IMR-90 (cell line): Measurements from ENCODE around the gene PDE6H. TPM values are rescaled to one million over a fixed set of nuclear protein-coding genes. Genes with fewer than 3 reads are reported as not detected.

Experiments used
- ATAC-seq: fragments of 200-7000 bp; cut with Tn5 transposase; 2 replicates; pipeline ENCODE4 v1.9.1; 2020; ENCODE audit warnings: low read depth, mild to moderate bottlenecking, moderate library complexity
- BruUV-seq: library from RNA; stranded (reverse); fragments of 400-500 nt; replicated peaks from 2 replicates; lab custom pipeline; 2021; lab: Mats Ljungman, UMichigan
- CTCF ChIA-PET: fragments of 300-600 bp; formaldehyde crosslinking; extraction: SDS; loops from one replicate; lab custom pipeline; 2021; ENCODE audit warnings: antibody characterized with exemption; lab: Yijun Ruan, JAX
- POLR2A ChIA-PET: fragments of 300-600 bp; sonication (Branson Sonifier 250); formaldehyde crosslinking; loops from one replicate; lab custom pipeline; 2022; ENCODE audit warnings: antibody characterized with exemption; ENCODE audit not compliant: unreplicated experiment; lab: Charles Lee
- DNase-seq: peaks from one replicate; pipeline ENCODE4 v3.0.0; 2013
- H2AFZ ChIP-seq: replicated peaks from 2 replicates; pipeline ENCODE3; 2013; ENCODE audit warnings: low read length, mild to moderate bottlenecking; ENCODE audit not compliant: poor library complexity
- H2AK5ac ChIP-seq: 2 replicates; pipeline ENCODE4 v1.6.1; 2013; ENCODE audit warnings: low read depth, low read length, inconsistent platforms
- H2AK9ac ChIP-seq: replicated peaks from 2 replicates; pipeline ENCODE3; 2013; ENCODE audit warnings: mild to moderate bottlenecking, low read depth, low read length, moderate library complexity; ENCODE audit not compliant: poor library complexity
- H2BK120ac ChIP-seq: 2 replicates; pipeline ENCODE4 v1.6.1; 2013; ENCODE audit warnings: low read depth, low read length, inconsistent platforms
- H2BK15ac ChIP-seq: 3 replicates; pipeline ENCODE4 v1.6.1; 2013; ENCODE audit warnings: low read depth, low read length, inconsistent platforms
- H2BK20ac ChIP-seq: 2 replicates; pipeline ENCODE4 v1.6.1; 2013; ENCODE audit warnings: low read depth, mild to moderate bottlenecking, inconsistent platforms, low read length, moderate library complexity
- H2BK5ac ChIP-seq: 2 replicates; pipeline ENCODE4 v1.6.1; 2013; ENCODE audit warnings: mild to moderate bottlenecking, low read depth, low read length, inconsistent platforms; ENCODE audit not compliant: poor library complexity, severe bottlenecking
- H3K14ac ChIP-seq: replicated peaks from 2 replicates; pipeline ENCODE4 v1.6.1; 2013; ENCODE audit warnings: low read depth, low read length, inconsistent platforms
- H3K18ac ChIP-seq: 2 replicates; pipeline ENCODE4 v1.6.1; 2013; ENCODE audit warnings: low read depth, low read length, control low read depth
- H3K23ac ChIP-seq: 2 replicates; pipeline ENCODE4 v1.6.1; 2013; ENCODE audit warnings: low read depth, low read length, inconsistent platforms
- H3K27ac ChIP-seq: 2 replicates; pipeline ENCODE4 v1.5.1; 2013; ENCODE audit warnings: mild to moderate bottlenecking, control low read depth, low read length; ENCODE audit not compliant: insufficient read depth
- H3K27me3 ChIP-seq: 2 replicates; pipeline ENCODE4 v1.6.1; 2013; ENCODE audit warnings: low read length; ENCODE audit not compliant: control insufficient read depth, insufficient read depth
- H3K36me3 ChIP-seq: 2 replicates; pipeline ENCODE4 v1.6.1; 2013; ENCODE audit warnings: low read length, mixed read lengths; ENCODE audit not compliant: control insufficient read depth, insufficient read depth
- H3K4ac ChIP-seq: 2 replicates; pipeline ENCODE4 v1.6.1; 2013; ENCODE audit warnings: low read depth, low read length, inconsistent platforms
- H3K4me1 ChIP-seq: 2 replicates; pipeline ENCODE4 v1.6.1; 2013; ENCODE audit warnings: low read length, mixed read lengths; ENCODE audit not compliant: control insufficient read depth, insufficient read depth
- H3K4me2 ChIP-seq: 2 replicates; pipeline ENCODE4 v1.6.1; 2013; ENCODE audit warnings: low read depth, mild to moderate bottlenecking, control low read depth, low read length, moderate library complexity
- H3K4me3 ChIP-seq: 2 replicates; pipeline ENCODE4 v1.5.1; 2013; ENCODE audit warnings: low read depth, mild to moderate bottlenecking, control low read depth, low read length, moderate library complexity; ENCODE audit not compliant: insufficient read depth
- H3K56ac ChIP-seq: 2 replicates; pipeline ENCODE4 v1.6.1; 2013; ENCODE audit warnings: low read length, inconsistent platforms; ENCODE audit not compliant: insufficient read depth; ENCODE audit errors: extremely low read depth
- H3K79me1 ChIP-seq, 2 experiments: 2 replicates each; pipeline ENCODE4 v1.6.1; 2013; ENCODE audit warnings: low read length in 2 of 2, inconsistent platforms in 1 of 2, low read depth in 1 of 2
- H3K9ac ChIP-seq: 2 replicates; pipeline ENCODE4 v1.6.1; 2013; ENCODE audit warnings: low read depth, low read length, control low read depth
- H3K9me1 ChIP-seq: 2 replicates; pipeline ENCODE4 v1.6.1; 2013; ENCODE audit warnings: low read length, inconsistent platforms; ENCODE audit not compliant: insufficient read depth
- H3K9me3 ChIP-seq: 2 replicates; pipeline ENCODE4 v1.6.1; 2013; ENCODE audit warnings: low read length; ENCODE audit not compliant: control insufficient read depth, insufficient read depth
- H4K20me1 ChIP-seq: 2 replicates; pipeline ENCODE4 v1.6.1; 2013; ENCODE audit warnings: low read length, inconsistent platforms; ENCODE audit not compliant: insufficient read depth
- H4K5ac ChIP-seq: 2 replicates; pipeline ENCODE4 v1.6.1; 2013; ENCODE audit warnings: mild to moderate bottlenecking, low read depth, low read length, control low read depth
- H4K8ac ChIP-seq, 2 experiments: 2 replicates each; pipeline ENCODE4 v1.6.1; 2013; ENCODE audit warnings: low read depth in 2 of 2, low read length in 2 of 2, control low read depth in 1 of 2, inconsistent platforms in 1 of 2
- H4K91ac ChIP-seq: 2 replicates; pipeline ENCODE4 v1.6.1; 2013; ENCODE audit warnings: low read depth, low read length, inconsistent platforms; ENCODE audit not compliant: insufficient read depth
- BHLHE40 ChIP-seq: fragments of 150-350 bp; IDR thresholded peaks from 2 replicates; pipeline ENCODE4 v1.6.1; 2016; ENCODE audit warnings: mild to moderate bottlenecking, low read depth, low read length
- CEBPB ChIP-seq: IDR thresholded peaks from 2 replicates; pipeline ENCODE4 v1.6.1; 2012; ENCODE audit warnings: low read depth, low read length, improper control_type of control experiment
- CHD1 ChIP-seq: IDR thresholded peaks from 2 replicates; pipeline ENCODE4 v1.6.1; 2012; ENCODE audit warnings: low read depth, low read length, improper control_type of control experiment
- FOS ChIP-seq: fragments of 150-350 bp; IDR thresholded peaks from 2 replicates; pipeline ENCODE4 v1.6.1; 2016; ENCODE audit warnings: low read depth, low read length
- MAZ ChIP-seq: IDR thresholded peaks from 2 replicates; pipeline ENCODE4 v1.6.1; 2012; ENCODE audit warnings: low read depth, mild to moderate bottlenecking, low read length, improper control_type of control experiment, moderate library complexity, borderline replicate concordance
- MXI1 ChIP-seq: IDR thresholded peaks from 2 replicates; pipeline ENCODE4 v1.6.1; 2012; ENCODE audit warnings: low read depth, mild to moderate bottlenecking, low read length, moderate library complexity, borderline replicate concordance
- POLR2A ChIP-seq: IDR thresholded peaks from 2 replicates; pipeline ENCODE4 v1.6.1; 2012; ENCODE audit warnings: mild to moderate bottlenecking, low read depth, low read length
- RAD21 ChIP-seq: IDR thresholded peaks from 2 replicates; pipeline ENCODE4 v1.6.1; 2012; ENCODE audit warnings: low read length, improper control_type of control experiment
- RCOR1 ChIP-seq: IDR thresholded peaks from 2 replicates; pipeline ENCODE4 v1.6.1; 2012; ENCODE audit warnings: mild to moderate bottlenecking, low read length, improper control_type of control experiment; ENCODE audit not compliant: insufficient replicate concordance
- RFX5 ChIP-seq: IDR thresholded peaks from 2 replicates; pipeline ENCODE4 v1.8.0; 2012; ENCODE audit warnings: low read depth, mild to moderate bottlenecking, low read length, moderate library complexity
- SMC3 ChIP-seq: fragments of 150-350 bp; IDR thresholded peaks from 2 replicates; pipeline ENCODE4 v1.6.1; 2016; ENCODE audit warnings: low read depth, mild to moderate bottlenecking, antibody characterized with exemption, low read length, moderate library complexity
- WGBS, 2 experiments: methylation state at CpG; one replicate each; pipeline versions ENCODE4 v1.1.5 to v1.1.7; 2013; ENCODE audit warnings: missing lambda C conversion rate in 2 of 2; ENCODE audit not compliant: insufficient read length in 1 of 2; ENCODE audit errors: extremely low coverage in 2 of 2; 5-methylcytosine and 5-hydroxymethylcytosine counted together
- dilution Hi-C: fragments of 300-500 bp; cut with HindIII; formaldehyde crosslinking; loops from one replicate; pipeline ENCODE4 v1.14.3; 2018; ENCODE audit warnings: low sequenced_read_pairs; ENCODE audit not compliant: unreplicated experiment
- in situ Hi-C: fragments of 300-500 bp; cut with MboI; formaldehyde crosslinking; loops from 3 replicates; pipeline ENCODE4 v1.14.3; 2019; ENCODE audit warnings: low sequenced_read_pairs, inconsistent platforms, mixed read lengths
- intact Hi-C: fragments of 100-400 bp; cut with micrococcal nuclease; formaldehyde crosslinking; loops from 2 replicates; pipeline ENCODE4 v1.10.0; 2022
- polyA plus RNA-seq, 3 experiments: library from polyadenylated mRNA; depleted of rRNA; stranded (reverse); fragments of >200 nt; gene quantifications; 2 replicates each; pipeline ENCODE4 v1.2.3, GENCODE V29; 2012; ENCODE audit warnings: low replicate concordance in 1 of 3
- total RNA-seq: library from RNA; depleted of rRNA; stranded (reverse); fragments of >200 nt; gene quantifications from 2 replicates; pipeline ENCODE4 v1.2.3, GENCODE V29; 2012
- TF ChIP-seq, protein P1 (sequence below): conservative IDR thresholded peaks from 2 replicates; pipeline ENCODE4 v1.5.1; 2012; ENCODE audit warnings: mild to moderate bottlenecking, low read depth, low read length, improper control_type of control experiment
- TF ChIP-seq, protein P2 (sequence below): fragments of 150-350 bp; IDR thresholded peaks from 2 replicates; pipeline ENCODE4 v1.6.1; 2016; ENCODE audit warnings: low read depth, mild to moderate bottlenecking, low read length, moderate library complexity, borderline replicate concordance
- TF ChIP-seq, protein P3 (sequence below): fragments of 150-350 bp; IDR thresholded peaks from 2 replicates; pipeline ENCODE4 v1.6.1; 2017; ENCODE audit warnings: mild to moderate bottlenecking, antibody characterized with exemption, low read length, low read depth

Gene PDE6H
- total and polyA plus RNA-seq, 2 of the 4 experiments (the other 2 are of a cell fraction) = not detected

DNA sequence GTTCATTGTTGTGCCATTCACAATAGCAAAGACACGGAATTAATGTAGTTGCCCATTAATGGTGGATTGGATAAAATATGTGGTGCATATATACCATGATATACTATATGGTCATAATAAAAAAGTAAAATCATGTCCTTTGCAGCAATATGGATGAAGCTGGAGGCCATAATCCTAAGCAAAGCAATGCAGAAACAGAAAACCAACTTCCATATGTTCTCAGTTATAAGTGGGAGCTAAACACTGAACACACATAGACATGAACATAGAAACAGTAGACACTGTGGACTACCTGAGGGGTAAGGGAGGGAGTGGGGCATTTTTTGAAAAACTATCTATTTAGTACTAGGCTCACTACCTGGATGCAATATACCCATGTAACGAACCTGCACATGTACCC, 31.5 kb upstream of the PDE6H start:
- in situ Hi-C loops = no loop called here
- Histone ChIP-seq H3K4ac (no peak overlapping the region), H3K27ac (no peak overlapping the region), H3K9me3 (no peaks in the 10 kb centered on the region), H3K79me1 (no peaks in the 10 kb centered on the region), H2AFZ (no peak overlapping the region), H3K56ac (no peak overlapping the region), H2AK5ac (no peak overlapping the region), H3K9me1 (no peaks in the 10 kb centered on the region), H3K4me2 (no peak overlapping the region), H3K14ac (no peak overlapping the region), H2BK15ac (no peak overlapping the region), H2AK9ac (no peak overlapping the region), H2BK20ac (no peak overlapping the region), H3K4me1 (no peaks in the 10 kb centered on the region), H3K4me3 (no peak overlapping the region), H2BK5ac (no peak overlapping the region), H3K23ac (no peak overlapping the region), H4K20me1 (no peaks in the 10 kb centered on the region), H3K18ac (no peak overlapping the region), H4K8ac (no peak overlapping the region), H4K91ac (no peak overlapping the region), H4K5ac (no peak overlapping the region), H2BK120ac (no peak overlapping the region), H3K27me3 (no peaks in the 10 kb centered on the region), H3K36me3 (no peaks in the 10 kb centered on the region), H3K9ac (no peak overlapping the region)
- no peak for TF ChIP-seq RCOR1
- no peak for TF ChIP-seq SMC3
- TF ChIP-seq CHD1 = no peak
- no peak for TF ChIP-seq POLR2A
- TF ChIP-seq CEBPB = no peak
- TF ChIP-seq RAD21 = no peak
- TF ChIP-seq MAZ = no peak
- TF ChIP-seq, protein P1, sequence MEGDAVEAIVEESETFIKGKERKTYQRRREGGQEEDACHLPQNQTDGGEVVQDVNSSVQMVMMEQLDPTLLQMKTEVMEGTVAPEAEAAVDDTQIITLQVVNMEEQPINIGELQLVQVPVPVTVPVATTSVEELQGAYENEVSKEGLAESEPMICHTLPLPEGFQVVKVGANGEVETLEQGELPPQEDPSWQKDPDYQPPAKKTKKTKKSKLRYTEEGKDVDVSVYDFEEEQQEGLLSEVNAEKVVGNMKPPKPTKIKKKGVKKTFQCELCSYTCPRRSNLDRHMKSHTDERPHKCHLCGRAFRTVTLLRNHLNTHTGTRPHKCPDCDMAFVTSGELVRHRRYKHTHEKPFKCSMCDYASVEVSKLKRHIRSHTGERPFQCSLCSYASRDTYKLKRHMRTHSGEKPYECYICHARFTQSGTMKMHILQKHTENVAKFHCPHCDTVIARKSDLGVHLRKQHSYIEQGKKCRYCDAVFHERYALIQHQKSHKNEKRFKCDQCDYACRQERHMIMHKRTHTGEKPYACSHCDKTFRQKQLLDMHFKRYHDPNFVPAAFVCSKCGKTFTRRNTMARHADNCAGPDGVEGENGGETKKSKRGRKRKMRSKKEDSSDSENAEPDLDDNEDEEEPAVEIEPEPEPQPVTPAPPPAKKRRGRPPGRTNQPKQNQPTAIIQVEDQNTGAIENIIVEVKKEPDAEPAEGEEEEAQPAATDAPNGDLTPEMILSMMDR = no peak
- TF ChIP-seq, protein P2, sequence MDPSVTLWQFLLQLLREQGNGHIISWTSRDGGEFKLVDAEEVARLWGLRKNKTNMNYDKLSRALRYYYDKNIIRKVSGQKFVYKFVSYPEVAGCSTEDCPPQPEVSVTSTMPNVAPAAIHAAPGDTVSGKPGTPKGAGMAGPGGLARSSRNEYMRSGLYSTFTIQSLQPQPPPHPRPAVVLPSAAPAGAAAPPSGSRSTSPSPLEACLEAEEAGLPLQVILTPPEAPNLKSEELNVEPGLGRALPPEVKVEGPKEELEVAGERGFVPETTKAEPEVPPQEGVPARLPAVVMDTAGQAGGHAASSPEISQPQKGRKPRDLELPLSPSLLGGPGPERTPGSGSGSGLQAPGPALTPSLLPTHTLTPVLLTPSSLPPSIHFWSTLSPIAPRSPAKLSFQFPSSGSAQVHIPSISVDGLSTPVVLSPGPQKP = no peak
- TF ChIP-seq, protein P3, sequence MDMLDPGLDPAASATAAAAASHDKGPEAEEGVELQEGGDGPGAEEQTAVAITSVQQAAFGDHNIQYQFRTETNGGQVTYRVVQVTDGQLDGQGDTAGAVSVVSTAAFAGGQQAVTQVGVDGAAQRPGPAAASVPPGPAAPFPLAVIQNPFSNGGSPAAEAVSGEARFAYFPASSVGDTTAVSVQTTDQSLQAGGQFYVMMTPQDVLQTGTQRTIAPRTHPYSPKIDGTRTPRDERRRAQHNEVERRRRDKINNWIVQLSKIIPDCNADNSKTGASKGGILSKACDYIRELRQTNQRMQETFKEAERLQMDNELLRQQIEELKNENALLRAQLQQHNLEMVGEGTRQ = no peak
- no peak for TF ChIP-seq FOS
- no peak for TF ChIP-seq RFX5
- no peak for TF ChIP-seq BHLHE40
- no peak for TF ChIP-seq MXI1
- no CpG with 5 or more reads among the region's 2 CpGs for WGBS, 2 experiments
- ATAC-seq = no peak
- intact Hi-C loops = no loop called here
- BruUV-seq = no TSS peak
- CTCF ChIA-PET = no interaction called here
- POLR2A ChIA-PET = no interaction called here
- no peak for DNase-seq
- dilution Hi-C loops = no loop called here
